Occipital lobe (tissue), 2 donors: ENCODE results near the gene TACC3. TPM values are rescaled to one million over a fixed set of nuclear protein-coding genes. Genes with fewer than 3 reads are reported as not detected.

ENCODE experiments used
- DNase-seq: peaks from one replicate; lab custom pipeline; 2025; lab: John Stamatoyannopoulos, UW
- total RNA-seq: library from RNA; depleted of rRNA; stranded (reverse); fragments of >200 nt; gene quantifications from one replicate; pipeline ENCODE4 v1.2.3, GENCODE V29; 2014

Gene TACC3
- total RNA-seq, 1 donor from 2014 or later = 1.6 TPM

DNA sequence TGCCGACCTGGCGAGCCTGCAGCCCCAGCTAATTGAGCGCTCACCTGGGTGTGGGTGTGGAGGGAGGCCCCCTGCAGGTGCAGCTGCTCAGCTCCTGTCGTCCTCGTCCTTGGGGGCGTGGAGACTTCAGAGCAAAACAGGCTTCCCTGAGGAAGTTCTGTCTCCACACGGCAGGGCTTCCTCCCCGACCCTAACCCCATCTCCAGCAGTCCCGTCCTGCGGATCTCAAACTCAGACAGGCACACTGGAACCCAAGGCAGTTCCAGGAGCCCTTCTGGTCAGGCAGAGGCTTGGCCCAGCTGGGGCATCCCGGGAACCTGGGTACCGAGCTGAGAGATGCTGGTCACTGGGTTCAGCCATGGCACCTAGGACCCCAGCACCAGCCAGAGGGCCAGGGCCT is 24.4 kb downstream of the TACC3 start:
- DNase-seq = no peak

DNA sequence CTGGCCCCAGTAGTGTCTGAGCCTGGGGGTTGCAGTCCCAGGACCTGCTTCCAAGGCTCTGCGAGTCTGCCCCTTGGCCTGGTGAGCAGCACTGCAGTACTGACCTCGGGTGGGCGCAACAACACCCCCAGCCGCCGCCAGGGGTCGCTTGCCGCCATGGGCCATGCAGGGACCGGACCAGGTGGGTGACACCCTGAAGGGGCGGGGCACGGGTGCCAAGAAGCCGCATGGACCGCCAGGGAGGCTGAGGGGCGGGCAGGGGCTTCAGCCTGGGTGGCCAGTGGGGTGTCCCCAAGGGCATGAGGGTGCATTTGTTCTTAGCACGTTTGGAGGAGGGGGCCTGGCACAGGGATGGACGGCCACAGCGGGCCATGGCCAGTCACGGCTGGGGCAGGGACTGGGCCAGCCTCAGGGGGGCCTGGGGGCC is 25.0 kb downstream of the TACC3 start:
- DNase-seq = no peak

DNA sequence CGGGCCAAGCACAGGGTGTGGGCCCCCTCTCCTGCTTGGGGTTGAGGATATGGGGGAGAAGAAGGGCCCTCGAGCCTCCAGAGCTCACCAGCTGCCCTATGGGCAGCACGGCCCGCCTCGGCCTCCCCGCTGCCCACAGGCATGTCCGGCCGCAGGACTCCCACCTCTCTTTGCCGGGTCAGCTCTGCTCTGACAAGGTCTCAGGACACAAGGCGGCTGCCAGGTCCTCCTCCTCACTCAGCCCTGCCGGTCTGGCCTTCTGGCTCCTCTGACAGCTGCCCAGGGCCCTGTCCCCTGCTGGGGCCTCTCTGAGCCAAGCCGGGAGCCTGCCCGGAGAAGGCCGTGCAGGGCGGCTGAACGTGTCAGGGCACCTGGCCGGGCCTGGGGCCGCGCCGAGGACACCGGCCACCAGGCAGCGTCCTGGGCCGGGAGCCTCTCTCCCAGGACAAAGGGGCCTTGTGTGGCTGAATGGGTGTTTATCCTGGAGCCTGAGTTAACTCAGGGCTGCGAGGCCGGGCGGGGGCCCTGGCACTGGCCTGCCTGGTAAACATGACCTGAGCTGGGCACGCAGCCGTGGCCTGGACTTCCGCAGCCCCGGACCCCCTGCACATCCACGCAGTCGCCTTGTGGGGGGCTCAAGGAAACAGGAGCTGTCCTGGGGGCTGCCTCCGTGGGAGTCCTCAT is 25.7 kb downstream of the TACC3 start:
- no peak for DNase-seq

DNA sequence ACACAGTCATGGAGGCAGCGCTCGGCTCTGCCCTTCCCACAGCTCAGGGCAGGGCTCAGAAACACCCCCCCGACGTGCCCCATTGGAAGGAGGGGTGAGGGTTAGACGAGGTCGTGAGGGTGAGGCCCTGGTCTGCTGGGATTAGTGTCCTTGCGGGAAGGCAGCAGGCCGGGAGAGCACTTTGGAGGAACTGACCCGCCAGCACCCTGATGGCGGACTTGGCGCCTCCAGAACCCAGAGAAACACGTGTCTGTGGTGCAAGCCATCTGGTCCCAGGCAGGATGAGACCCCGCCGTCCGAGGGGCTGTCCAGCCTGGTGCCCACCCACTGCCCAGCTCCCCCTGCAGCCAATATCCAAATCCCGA is 26.3 kb downstream of the TACC3 start:
- no peak for DNase-seq

DNA sequence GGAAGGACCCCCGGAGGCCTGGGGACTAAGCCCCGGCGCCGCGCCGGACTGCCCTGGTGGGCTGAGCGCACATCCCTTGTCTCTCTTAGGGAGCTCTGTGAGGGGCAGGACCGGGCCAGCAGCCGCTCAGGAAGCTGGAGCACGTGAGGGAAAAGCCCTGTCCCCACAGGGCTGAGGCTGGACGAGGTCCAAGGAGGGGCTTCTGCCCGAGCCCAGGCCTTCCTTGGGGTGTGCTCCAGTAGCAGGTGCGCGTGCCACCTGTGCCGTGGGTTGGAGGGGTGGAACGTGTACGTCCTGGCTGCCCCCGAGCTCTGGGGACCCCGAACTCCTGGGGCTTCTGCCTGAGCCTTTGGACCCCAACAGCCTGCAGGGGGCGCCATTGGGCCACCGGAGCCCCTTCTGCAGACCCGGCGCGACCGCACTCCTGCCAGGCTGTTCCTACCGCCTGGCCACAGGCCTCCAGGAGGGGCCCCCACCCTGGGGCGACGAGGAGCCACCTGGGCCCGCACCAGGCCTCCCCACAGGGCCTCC is 27.2 kb downstream of the TACC3 start:
- no peak for DNase-seq

DNA sequence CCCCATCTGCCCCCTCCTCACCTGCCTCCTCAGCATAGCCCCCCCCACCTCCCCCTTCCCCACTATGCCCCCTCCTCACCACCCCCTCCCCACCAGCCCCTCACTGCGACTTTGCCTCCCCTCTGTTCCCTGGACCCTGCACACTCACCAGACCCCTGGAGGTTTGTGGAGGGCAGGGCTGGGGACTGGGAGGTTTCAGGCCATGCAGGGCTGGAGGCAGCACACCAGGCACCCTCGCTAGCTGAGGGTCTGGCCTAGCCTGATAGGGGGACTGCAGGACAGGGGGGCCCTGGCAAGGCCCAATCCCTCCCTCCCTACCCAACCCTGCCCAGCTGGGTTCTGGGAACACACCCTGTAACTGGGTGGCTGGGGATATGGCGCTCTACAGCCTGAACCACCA is 28.0 kb downstream of the TACC3 start:
- DNase-seq = no peak

DNA sequence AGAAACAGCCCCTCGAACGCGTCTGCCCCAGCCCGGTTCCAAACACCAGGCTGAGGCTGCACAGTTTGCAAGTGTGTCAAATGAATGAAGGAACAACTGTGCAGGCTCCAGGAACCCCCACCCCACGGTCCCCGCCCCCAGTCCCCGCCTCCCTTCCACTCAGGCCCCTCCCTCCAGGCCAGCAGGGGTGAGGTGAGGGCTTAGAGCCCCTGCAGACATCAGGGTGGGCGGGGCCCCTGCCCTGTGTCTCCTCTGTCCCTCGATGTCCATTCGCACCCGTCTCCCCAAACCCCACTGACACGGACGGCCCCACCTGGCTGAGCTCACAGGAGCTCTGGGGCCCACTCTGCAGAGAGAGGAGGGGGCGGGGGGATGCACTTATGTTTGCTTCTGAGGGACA is 28.5 kb downstream of the TACC3 start:
- DNase-seq = no peak

DNA sequence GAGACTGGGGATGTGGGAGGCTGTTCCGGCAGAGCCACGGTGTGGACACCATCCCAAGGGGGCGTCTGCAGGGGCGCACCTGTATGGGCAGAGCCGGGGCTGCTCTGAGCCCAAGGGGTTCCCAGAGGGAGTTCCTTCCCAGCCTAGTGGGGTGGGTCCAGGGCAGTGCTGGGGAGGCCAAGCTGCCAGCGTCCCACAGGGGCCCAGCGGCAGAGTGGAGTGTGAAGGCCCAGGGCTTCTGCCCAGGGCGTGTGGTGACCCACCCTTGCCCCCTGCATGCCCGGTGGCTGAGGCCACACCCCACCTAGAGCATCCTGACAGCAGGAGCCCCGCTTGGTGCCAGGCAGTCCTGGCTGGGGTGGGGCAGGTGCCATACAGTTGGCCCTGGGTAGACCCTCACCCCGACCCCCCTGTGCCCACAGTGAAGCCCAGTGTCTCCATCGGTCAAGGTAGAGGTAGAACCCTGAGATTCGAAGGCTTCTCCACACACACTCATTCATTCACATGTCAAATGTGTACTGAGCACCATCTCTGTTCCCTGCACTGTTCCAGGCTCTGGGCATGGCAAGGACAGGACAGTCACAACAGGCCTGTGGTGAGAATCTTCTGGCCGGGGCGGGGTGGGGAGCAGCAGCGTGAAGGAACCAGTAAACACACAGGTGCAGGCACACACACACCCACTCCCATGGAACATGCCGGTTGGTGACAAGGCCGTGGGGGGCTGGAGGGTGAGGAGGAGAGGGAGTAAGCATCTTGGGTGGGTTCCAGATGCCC is 29.2 kb downstream of the TACC3 start:
- DNase-seq = no peak

DNA sequence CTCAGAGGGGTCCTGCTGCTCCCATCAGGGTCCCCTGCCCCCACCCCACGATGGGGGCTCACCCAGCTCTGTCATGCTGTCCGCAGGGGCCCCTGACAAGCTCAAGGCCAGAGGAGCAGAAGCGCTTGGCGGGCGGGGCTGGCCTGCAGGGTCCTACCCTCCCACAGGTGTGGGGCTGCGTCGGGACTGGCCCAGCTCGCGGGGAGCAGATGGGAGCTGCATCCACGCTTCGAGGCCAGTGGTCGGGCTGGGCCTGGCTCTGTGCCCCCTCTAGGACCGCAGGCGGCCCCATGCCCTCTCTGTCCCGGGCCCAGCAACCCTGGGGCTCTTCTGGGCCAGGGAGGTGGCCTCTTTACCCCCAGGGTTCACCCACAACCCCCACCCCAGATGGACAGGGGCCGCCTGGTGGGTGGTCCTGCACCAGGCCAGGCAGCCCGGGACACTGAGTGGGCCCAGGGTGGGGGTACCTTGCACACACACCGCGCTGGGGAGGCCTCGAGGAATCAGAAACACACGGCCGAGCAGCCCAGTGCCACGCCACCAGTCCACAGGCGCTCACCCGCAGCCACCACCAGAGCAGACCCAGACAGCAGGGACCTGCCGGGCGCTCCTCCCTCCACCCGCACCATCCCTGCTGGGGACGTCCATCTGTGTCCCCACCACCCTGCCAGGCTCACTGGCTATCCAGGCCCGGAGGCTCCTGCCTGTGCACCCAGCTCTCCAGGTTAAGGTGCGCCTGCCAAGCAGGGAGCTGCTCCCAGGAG is 30.0 kb downstream of the TACC3 start:
- DNase-seq = no peak

DNA sequence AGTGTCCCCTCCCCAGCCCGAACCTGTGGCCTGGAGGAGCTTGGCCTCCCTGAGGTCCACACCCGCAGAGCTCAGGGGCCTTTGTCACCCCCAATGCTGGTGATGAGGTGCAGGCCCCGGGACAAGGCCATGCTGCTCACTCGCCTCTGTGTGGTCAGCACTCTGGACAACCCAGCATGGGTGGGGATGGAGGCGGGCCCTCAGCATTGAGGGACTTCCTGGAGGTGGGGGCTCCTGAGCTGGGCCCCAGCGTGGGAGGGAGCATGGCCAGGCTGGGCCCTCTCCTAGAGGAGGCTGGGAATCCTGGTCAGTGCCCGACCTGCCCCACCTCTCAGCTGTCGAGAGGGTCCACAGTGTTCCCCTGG is 30.6 kb downstream of the TACC3 start:
- DNase-seq = no peak

DNA sequence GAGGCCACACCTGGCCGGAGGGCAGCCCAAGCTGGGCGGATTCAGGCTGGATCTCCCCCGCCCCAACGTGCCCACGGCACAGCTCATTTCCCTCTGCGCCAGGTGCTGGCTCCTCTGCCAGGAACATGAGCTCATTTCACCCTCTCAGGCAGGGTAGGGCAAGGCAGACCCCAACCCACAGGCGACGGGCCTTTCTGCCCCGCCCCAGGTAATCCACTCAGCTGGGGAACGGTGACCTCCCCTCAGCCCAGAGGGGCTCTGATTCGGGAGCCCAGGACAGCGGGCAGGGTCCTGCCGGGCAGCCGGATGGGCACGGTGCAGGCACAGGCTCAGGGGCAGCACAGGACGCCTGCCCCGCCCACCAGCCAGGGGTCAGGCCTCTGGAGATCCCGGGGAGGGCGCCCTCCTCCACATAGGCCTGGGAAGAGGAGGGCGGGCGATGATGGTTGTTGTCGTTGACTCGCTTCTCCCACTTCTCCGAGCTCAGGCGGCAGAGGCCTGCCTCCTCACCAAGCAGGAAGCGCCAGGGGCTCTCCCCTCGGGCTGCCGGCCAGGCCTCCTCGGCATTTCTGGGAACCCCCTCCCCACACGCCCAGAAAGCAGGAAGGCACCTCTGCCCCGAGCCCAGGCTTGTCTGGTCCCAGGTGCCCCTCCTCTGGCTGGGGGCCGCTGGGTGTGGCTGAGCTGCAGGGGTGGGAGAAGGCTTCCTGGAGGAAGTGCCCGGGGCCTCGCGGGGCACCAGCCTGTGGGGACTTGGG is 31.1 kb downstream of the TACC3 start:
- DNase-seq = no peak

DNA sequence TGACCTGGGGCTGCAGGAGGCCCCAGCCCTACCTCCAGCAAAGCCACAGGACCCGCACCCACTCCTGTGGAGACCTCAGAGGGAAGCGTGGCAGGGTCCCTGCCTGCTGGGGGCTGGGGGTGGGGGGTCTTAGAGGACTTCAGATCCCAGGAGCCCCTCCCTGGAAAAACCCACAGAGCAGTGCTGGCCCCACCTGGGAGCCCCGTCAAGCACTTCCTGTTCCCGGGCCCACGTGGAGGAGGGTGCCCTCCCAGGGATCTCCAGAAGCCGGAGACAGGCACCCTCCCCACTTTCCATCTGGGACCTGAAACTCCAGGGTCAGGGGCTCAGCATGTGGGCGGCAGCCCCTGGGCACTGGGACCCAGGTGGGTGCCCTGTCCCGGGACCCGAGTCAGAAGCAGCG is 32.0 kb downstream of the TACC3 start:
- no peak for DNase-seq

DNA sequence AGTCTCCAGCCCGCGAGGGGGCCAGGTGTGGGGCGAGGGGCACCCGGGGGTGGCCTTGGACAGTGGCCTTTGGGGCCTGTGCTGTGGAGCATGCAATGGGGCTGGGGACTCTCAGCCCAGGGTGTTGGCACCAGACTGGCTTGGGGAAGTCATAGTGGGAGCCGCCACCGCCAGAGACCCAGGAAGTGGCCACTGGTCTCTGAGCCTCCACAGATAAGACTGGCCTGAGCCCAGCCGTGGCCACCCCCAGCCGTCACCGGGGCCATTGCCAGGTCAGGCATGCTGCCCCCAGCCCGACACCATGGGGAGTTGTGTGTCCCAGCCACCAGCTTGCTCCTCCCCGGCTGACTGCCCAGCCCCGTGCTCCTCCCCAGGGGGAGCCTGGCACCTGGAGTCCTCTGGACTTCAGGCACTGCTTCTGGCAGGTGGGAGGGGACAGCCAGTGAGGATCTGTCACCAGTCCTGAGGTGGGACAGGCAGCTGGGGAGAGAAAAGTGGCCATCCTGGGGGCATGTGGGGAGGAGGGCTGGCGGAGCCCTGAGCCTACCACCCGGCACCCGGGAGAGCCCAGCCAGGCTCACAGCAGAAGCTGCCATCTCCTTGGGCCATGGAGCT is 32.5 kb downstream of the TACC3 start:
- no peak for DNase-seq

DNA sequence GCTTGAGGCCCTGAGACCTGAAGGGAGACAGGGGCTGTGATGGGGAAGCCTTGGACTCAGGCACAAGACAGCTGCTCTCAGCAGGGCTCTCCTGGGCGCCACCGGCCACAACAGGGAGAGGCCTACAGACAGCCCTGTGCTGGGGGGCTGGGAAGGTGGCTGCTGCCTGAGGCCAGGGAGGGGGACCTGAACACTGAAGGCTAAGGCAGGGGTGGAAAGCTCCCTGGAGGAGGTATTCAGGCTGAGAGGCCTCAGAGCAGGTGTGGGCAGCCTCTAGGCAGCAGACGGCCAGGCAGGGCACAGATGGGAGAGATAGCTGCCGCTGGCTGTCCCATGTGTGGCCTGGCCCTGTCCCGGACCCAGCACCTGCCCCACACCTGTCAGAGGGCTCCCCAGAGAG is 33.0 kb downstream of the TACC3 start:
- no peak for DNase-seq

DNA sequence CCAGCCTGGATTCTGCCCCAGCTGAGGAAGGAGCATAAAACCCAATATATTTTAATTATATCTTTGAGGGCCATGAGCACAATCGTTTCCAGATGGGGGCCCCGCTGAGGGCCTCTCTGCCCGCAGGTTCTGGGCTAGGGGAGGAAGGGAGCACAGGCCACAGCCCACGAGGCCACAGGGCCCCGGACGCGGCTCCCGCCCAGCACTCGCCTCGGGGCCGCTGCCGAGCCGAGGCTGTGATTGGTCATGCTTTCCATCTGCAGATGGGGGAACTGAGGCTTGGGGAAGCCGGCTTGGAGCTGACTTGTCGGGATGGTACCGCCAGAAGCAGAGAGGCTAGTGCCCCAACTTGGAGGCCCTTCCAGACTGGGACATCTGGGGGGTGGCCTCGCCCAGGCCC is 34.0 kb downstream of the TACC3 start:
- DNase-seq = no peak

DNA sequence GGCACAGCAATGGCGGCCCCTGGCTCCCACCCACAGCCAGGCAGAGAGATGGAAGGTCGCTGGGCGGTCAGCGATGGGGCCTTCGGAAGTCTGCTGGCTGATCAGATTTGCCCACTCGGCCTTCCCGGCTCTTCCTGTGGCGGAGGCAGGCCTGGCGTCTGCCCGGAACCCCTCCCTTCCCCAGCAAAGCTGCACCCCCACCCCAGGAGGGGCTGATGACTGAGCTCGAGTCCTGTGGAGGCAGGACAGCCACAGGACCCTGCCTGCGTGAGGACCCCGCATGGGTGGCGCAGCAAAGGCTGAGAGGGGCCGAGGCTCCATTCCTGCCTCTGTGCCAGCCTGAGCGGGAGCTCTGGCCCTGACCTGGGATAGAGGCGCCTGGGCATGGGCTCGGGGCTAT is 34.8 kb downstream of the TACC3 start:
- DNase-seq = no peak

DNA sequence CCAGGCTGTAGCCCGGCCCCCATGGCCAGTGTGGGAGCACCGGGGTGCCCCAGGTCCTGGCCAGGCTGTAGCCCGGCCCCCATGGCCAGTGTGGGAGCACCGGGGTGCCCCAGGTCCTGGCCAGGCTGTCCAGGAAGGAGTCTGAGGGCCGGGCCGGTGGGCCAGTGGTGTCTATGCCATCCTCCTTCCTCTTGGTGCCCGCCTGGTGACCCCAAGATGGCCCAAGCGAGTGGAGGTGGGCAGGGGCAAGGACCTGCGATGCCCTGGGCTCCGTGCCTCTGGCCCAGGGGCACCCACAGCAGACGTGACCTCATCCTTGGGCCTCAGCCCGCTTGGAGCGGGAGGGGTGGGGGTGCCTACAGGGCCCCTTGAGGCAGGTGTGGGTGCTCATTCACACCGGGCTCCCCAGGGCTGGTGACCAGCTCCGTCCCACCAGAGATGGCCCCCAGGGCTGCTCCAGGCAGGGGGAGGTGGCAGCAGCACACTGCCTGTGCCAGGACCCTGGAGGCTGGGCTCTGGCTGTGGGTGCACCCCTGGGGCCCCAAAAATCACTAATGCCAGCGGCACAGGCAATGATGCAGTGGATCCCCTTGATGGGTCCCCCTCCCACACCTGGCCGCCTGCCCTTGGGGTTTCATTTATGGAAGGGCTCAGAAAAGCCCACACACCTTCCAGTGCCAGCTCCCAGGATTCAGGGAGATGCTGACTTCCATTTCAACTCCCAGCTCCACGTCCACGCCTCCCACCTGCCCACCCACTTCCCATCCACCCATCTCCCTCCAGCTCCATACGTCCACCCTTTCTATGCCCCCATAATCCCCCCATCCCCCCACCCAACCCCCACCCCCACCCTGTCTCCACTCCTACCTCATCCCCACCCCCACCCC is 35.8 kb downstream of the TACC3 start:
- no peak for DNase-seq

DNA sequence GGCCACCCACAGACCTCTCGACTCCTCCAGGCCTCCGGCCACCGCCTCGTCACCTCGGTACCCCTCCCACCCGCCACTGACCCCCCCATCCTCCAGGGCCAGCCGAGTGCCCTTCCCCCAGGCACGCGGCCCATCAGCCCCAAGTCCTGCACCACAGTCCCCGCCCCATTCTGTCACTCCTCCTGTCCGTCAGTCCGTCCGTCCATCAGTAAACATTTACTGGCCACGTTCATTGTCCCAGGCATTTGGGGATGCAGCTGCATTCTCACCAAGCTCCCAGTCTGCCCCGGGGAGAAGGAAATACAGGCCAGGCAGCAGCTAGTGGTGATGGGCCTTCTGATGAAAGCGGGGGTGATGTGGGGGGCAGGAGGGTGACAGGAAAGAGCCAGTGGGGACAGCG is 36.5 kb downstream of the TACC3 start:
- no peak for DNase-seq

DNA sequence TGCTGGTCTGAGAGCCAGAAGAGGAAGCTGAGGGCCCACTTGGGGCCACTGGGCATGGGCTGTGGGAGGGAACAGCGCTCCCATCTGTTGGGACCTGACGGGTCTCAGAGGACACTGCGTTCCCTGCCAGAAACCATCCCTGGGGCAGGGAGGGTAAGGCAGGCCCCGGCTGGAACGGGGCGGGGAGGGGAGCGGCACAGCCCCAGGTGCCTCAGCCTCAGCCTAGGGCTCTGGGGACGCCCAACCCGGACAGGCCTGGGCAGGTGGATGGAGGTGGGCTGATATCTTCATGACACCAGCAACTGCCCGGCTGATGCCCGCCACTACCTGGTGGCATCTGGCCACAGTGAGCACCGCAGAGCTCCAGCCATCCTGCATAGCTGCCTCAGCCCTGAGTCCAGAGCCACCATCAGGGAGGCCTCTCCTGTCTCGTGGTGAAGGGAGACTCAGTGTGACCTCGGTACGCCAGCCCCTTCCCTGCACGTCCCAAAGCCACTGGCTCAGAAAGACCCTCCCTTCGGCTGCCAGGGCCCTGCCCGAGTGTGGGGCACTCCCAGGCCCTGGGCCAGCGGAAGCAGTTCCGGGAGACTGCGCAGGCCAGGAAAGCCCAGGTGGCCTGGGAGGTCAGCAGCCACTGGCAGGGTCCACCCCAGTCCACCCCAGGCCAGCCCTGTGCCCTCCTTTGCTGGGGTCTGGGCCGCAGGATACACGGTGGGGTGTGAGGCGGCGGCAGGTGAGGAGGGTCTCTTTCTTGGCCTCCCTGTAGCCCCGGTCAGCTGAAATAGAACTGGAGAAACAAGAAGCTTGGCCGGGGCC is 37.2 kb downstream of the TACC3 start:
- no peak for DNase-seq
